T-helper 9 cell (primary cell): ENCODE results near the gene OR1D5.
"Not testable (repeated sequence)": the region's sequence is repeated elsewhere in the genome, so short reads cannot be mapped to it uniquely, and the experiment has no call there.

Source experiments
- DNase-seq: peaks from one replicate; pipeline ENCODE4 v3.0.0-alpha.2; 2020
- total RNA-seq, 2 donors: gene quantifications; one replicate each; lab custom pipeline; 2026; lab: John Stamatoyannopoulos, UW

Gene OR1D5, protein sequence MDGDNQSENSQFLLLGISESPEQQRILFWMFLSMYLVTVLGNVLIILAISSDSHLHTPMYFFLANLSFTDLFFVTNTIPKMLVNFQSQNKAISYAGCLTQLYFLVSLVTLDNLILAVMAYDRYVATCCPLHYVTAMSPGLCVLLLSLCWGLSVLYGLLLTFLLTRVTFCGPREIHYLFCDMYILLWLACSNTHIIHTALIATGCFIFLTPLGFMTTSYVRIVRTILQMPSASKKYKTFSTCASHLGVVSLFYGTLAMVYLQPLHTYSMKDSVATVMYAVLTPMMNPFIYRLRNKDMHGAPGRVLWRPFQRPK
- 0 reads per million in 2 donors for total RNA-seq

DNA sequence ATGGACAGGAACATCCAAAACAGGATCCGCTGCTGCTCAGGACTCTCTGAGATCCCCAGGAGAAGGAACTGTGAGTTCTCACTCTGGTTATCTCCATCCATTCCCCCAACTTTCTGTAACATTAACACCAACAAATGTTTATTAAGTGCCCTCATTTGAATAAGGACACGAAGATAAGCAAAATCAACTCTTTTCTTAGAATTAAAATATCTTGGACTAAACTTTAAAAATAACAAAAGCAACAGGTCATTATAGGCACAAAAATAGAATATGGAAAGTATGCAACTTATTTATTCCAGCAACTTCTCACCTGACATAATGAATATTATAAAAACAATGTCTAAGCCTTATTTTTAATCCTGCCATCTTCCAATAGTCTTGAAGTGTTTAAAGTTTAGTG is at the start of gene OR1D5:
OR1D5 (minus strand) TSS at position 101 of the 400 bp plus-strand sequence; CDS start at position 101, 0 bp downstream.
- not testable (repeated sequence) for DNase-seq

DNA sequence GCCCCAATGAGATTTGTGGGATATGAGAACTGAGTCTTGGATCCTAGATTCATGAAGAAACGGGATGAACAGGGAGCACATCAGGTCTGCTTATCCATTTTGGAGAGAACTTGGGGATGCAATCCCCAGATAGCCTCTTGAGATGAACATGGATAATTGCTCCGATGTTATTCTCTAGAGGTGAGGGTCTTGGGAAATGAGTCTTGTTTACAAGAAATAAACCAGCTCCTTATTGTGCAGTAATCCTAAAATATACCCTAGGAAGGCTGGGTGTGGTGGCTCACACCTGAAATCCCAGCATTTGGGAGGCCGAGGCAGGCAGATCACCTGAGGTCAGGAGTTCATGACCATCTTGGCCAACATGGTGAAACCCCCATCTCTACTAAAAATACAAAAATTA is 40.9 kb upstream of the OR1D5 start, which contains the start of gene OR1D2:
OR1D2 (minus strand) TSS at position 101 of the 400 bp plus-strand sequence. CDS start 11,426 bp downstream, outside the sequence.
- no peak for DNase-seq

DNA sequence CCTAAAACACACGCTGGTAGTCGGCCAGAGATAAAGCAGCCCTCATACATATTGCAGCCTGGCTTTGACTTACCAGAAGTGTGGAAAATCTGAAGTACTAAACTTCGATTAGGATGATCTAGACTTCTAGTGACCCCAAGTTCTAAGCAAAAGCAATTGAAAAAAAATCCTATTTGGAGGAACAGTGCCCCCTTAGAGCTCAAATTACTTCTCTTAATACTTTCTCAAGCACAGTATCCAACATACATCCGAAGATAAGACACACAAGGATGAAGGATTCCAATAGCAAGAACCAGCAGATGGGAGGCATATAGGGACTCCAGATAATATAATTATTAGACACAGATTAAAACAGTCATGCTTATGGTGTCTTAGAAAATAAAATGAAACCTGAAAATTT is 10.4 kb upstream of the OR1D5 start:
- DNase-seq, result not testable (repeated sequence)

DNA sequence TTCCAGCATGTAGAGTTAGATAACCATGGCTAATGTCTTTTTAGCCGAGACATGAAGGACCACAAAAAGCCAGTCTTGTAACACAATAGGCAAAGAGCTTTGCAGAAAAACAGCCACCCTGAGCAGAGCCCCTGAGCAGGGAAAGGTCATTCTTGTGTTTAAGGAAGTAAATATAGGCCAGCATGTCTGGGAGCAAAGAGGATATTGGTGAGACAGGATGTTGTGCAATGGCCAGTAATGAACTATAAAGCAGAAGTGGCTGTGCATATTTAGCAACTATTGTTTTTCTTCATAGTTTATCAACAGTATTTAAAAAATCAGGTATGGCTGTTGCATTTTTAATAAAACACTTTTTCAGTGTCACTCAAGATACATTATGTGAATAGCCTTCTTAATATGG is 1.8 kb upstream of the OR1D5 start:
- not testable (repeated sequence) for DNase-seq

DNA sequence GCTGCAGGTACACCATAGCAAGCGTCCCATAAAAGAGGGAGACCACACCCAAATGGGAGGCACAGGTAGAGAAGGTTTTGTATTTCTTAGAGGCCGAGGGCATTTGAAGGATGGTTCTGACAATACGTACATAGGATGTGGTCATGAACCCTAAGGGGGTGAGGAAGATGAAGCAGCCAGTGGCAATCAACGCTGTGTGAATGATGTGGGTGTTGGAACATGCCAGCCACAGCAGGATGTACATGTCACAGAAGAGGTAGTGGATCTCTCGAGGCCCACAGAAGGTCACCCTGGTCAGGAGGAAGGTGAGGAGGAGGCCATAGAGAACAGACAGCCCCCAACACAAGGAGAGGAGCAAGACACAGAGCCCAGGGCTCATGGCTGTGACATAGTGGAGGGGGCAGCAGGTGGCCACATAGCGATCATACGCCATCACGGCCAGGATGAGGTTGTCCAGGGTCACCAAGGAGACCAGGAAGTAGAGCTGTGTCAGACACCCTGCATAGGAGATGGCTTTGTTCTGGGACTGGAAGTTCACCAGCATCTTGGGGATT is 506 bp downstream of the OR1D5 start:
- not testable (repeated sequence) for DNase-seq

DNA sequence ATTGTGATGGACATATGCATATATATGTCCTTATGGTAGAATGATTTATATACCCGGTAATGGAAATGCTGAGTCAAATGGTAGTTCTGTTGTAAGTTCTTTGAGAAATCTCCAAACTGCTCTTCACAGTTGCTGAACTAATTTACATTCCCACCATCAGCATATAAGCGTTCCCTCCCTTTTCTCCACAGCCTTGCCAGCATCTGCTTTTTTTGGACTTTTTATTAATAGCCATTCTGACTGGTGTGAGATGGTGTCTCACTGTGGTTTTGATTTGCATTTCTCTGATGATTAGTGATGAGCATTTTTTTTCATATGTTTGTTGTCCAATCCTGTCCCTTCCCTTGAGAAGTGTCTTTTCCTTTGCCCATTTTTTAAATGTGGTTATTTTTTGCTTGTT is 8.5 kb downstream of the OR1D5 start:
- not testable (repeated sequence) for DNase-seq

DNA sequence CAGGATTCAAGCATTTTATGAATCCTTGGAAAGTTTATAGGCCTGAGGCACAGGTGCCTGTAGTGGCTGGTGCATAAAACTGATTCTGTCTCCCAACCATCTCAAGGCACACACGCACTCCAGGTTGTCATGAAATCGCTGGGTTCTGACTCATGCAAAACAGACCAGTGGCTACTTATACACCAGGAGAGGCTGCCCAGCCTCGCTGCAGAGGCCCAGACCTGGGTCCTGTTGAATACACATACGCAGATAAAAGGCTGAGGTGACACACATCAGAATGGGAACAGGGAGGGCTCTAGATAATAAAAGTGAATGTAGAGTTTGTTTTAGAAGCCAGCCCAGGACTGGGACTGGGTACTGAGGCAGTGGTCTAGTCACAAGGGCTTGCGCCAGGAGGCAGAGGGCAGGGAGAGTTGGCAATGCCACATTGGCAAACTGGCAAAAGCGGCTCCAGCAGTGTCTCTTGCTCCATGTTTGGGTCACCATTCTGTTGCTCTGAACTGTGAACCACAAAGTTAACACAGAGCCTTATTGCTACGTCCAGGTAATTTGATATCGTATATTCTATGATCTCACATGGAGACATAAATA is 13.6 kb downstream of the OR1D5 start:
- no peak for DNase-seq

DNA sequence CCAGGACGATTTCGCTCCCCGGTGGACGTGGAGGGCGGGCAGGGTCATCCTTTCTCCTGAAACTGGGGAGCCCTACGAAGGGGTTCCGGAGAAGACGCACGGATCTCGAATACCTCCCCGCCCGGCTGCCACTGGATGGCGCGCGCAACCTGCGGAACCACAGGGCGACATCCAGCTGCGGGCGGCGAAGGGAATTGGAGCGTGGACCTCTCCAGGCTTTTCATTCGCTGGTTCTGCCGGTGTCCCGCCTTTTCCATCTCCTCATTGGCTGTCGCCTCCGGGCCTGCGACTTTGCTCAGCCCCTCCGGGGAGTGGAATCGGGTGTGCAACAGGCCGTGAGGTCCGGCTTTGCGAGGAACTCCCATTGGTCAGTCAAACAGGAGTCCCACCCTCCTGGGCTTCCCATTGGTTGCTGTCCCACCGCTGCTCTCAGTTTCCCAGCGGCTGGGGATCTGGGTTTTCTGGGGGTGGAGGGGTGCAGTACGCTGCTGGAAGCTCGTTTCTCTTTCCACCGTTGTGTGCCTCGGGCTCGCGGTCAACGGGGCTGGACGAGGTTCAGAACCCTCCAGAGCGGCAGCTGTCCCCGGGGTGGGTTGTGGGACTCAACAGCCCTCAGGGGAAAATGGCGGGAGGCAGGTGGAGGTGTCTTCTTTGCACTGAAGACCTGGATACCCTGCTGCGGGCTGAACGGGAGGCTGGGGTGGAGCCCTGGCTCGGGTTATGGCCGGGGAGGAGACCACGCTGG is 14.5 kb downstream of the OR1D5 start:
- peak; percentile 86 for DNase-seq

DNA sequence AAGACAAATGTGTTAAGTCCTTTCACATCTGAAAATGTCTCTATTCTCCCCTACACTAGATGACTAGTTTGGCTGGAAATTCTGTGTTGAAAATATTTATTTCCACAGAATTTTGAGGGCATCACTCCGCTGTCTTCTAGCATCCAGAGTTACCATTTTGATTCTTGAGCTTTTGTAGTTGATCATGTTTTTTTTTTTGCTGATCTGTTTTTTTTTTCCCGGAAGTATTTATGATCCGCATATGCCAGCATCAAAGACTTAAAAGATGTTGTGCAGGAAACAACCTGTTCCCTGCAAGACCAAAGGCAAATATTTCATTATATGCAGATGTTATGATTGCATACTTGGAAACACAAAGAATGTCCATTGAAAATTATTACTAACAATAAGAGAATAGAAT is 16.7 kb downstream of the OR1D5 start:
- no peak for DNase-seq

DNA sequence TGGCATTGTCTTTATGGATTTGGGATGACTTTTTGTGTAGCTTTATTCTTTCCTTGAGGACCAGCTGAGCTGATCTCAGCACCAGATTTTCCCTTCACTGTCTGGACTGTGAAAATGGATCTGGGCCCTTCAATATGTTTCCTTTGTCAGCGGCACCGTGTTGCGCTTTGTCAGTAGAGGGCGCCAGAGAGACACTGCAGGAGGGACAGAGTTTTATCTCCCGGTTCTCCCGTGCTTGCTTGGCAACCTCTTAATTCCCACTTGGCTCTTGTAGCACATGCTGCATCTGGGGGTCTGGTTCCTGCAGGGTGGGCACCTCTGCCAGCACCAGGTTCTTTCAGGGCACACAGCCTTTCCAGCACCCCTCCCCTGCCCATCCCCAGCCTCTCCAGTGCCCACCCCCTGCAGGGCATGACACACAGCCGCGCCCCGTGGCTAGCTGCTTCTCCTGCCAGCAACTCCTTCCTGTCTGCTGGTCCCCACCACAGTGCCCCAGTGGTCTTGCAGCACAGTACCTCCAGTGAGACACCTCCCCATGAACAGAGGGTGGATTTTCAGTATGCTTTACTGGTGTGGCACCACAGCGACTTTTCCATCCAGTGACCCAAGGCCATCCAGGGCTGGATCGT is 19.6 kb downstream of the OR1D5 start:
- no peak for DNase-seq

DNA sequence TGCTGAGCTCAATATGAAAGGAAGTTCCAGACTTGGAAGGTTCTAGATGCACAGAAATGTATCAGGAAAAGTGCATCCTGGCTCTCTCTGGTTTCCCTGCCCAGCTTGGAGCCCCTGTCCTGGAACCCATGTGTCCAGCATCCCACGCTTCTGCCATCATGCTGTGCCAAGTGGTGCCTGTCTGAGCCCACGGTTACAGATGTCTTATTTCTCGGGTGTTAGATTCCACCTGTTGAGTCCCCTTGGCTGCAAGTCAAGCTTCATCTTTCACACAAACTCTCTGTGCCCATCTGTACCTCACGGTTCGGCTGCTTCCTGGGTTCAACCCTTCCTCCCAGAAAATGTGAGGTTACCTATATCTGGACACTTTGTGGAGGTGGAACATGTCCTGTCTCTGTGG is 22.5 kb downstream of the OR1D5 start:
- no peak for DNase-seq

DNA sequence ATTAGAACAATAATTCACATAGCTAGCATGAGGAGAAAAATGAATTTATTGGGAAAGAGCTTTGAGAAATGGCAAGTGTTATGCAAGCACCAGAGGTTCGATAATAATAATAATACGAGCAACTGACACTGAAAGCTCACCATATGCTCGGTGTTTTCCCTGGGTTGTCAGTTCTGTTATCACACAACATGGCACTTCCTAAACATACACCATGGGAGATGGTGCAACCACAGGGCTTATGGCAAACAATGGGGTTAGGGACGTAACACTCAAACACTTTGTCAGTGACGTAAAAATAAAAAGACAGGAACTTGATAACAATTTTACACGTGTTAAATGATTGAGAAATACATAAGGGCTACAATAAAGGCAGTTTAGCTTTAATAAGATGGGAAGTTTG is 23.7 kb downstream of the OR1D5 start:
- no peak for DNase-seq

DNA sequence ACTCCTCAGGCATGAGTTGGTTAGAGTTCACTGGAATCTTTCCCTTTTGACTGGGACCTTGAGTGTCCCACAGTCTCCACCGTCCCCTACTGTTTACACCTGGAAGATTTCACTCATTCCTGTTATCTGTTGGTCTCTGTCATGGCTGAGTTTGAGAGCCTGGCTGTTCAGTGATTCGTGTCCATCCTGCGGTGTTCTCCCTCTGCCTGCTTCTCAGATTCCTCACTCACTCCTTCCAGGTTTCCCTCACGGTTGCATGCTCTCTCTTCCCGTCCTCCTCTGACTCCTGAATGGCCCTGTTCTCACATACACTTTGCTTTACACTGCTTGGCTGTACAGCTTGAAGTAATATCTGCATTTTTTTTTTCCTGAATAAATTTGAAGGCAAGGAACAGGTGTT is 24.5 kb downstream of the OR1D5 start:
- no peak for DNase-seq

DNA sequence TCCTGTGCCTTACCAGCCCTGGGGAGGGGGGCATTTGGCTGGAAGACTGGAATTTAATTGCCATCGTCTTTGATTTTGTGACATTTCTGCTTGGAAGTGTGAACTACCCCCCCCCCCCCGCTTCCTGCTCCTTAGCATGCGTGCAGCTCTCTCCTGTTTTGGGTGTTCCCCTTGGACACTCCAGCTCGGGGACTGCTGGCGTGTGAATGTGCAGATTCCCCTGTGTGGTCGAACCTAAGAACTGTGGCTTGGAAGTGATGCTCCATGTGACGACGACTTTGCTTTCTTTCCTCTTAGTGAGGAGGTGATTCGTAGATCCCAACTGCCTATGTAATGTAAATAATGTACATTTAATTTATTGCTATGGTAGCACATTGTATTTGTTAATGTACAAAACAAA is 26.1 kb downstream of the OR1D5 start:
- DNase-seq, result no peak

DNA sequence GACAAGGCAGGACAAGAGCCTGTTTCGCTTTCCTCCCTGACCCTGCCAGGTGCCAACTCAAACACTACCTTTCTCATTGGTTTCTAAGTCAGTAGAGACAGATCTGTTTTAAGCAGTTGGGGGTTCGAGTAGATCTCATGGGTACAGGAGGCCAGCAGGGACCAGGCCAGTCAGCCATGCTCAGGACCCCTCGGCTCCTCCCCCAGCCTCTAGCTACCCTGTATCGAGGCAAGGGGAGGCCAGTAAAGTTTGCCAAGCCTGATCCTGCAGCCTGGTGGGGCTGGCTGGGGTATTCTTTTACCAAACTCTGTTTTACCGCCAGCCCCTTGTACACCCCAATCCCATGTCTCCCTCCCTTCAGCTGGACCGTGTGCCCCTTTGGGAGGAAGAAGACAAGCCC is 26.6 kb downstream of the OR1D5 start:
- DNase-seq, result no peak

DNA sequence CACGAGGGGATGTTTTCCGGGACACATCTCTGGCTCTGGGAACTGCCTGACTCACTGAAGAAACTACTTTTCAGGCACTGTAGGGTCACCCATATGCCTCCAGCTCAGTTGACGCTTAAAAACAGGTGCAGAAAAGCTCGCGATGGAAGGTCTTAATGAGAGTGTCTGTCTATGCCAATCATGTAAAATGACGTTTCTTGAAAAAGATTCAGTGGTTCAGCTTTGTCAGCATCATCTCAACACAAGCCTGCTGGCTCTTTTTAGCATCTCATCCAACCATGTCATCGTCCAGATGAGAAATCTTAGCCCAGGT is 27.5 kb downstream of the OR1D5 start:
- no peak for DNase-seq

DNA sequence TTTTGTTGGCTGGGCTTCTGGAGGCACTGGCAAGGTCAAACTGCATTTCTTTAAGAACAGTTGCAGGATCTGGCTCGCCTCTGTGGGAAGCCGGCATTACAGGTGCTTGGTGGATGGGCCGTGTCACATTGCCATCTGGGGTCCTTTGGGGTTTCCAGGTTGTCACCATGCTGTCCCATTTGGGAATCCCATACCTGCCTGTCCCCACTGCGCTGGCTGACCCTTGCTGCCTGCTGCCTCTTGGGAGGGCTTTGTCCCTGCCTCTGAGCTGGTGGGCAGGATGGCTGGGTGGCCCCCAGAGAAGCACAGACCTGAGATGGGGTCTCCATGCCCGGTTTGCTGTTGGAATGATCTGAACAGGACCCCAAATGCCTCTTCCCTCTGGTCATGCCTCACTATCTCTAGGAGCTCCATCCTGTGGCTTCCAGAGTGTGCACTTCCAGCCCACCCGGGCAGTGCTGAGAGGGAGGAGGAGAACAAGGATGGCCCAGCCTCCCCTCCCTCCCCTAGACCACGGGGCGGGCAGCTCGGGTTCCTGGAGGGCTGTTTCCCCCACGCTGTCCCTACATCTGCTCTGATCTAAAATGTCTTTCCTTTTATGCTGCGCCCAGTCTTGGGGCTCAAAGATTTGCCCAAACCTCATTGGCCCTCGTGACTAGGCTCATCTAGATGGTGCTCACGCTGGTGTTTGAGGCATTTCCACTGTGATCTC is 28.0 kb downstream of the OR1D5 start:
- DNase-seq, result no peak

DNA sequence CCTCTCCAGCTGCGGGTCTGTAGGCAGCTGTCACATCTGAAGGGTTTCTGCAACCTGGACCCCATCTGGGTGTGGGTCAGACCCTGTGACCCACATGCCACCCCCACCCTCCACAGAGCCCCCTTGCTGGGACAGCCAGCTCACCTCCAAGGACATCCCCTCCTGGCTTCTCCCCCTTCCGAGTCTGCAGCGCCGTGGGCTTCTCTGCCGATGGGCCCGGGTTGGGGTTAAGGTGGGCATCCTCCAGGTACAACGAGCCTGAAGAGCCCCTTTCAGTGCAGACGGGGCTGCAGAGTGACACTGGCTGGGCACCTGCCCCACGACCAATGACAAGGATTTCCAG is 28.9 kb downstream of the OR1D5 start:
- no peak for DNase-seq

DNA sequence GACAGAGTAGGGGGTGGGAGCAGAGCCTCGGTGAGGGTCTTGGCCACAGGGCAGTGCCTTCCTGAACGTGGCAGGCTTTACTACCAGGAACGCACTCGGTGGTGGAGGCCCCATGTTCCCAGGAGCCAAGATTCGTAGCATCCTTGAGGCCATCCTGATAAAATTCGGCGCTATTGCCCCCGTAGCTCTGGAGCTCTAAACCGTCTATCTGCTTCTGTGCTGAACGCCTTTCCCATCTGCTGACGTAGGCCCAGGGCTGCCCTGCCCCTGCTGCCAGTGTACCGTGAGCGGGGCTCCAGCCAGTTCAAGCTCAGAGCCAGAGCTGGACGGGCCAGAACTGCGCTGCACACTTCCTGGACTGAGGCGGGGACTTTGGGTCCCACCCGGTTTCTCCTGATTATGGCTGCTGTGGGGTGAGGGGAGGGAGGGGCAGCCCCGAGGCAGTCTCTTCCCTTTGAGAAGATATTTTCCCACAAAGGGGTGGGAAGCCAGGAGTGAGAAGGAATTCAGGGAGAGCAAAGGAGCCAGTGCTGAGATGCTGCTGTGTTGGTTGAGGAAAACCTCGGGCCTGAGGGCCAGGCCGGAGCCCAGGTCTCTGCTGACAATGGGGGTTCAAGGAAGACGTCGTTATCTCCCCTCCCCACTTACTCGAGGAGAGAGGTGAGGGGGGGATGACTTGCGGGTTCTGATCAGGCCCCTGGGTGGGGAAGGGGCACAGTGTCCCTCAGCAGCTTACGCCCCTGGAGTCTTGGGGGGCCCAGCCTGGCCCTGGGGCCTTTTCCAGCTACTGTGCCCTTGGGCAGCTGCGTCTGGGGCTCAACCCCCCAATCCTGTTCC is 29.4 kb downstream of the OR1D5 start:
- no peak for DNase-seq

DNA sequence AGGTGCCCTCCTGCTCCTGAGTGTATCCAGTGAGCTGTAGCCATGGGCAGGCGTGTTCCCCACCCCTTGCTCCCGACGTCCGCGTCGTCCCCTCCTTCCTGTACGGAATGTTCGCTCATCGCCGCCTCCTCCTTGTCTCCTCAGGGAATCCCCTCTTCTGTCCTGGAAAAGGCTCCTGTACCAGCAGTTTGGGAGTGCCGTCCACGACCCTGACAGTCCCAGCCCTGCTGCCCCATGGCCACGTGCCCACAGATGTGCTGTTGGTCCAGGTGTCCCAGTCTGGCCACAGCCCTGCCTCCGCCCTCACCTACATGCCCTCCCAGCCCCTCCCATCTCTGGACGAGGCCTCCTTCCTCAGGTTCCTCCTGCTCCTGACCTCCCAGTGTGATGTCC is 30.2 kb downstream of the OR1D5 start:
- DNase-seq, result no peak
